ENCODE data around the gene BTBD1.
"Not testable (repeated sequence)": the region's sequence is repeated elsewhere in the genome, so short reads cannot be mapped to it uniquely, and the experiment has no call there.

BTBD1 gene

DNA sequence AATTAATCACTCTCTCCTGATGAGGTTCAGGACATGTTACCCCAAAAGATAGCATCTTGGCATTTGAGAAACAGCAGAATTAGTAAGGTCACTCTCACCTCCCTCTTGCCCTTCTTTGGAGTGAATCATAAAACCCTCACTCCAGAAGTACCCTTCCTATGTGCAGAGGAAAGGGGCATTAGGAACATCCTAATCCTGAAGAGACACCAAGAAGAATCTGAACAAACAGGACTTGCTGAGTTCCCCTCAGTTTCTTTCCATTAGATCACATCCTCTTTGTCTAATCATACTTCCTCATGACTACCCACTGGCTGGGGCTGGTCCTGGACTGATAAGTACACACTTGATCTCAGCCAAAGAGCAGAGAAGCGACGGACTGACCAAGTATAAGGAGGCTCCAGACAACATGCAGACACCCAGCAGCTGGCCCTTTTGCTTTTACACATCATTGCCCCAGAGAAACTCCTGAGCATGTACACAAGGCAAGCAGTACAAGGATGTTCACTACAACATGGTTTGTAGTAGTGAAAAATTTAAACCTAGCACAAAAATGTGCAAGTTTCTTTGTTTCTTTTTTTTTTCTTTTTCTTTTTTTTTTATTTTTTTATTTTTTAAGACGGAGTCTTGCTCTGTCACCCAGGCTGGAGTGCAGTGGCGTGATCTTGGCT lies 25.4 kb upstream of the BTBD1 start:
- DNase-seq (ENCODE audit: low spot score), result peak; percentile 50

GRCh38 chr15:83091965-83092308 lies 24.9 kb upstream of the BTBD1 start:
- not testable (repeated sequence) for DNase-seq (ENCODE audit: low spot score)

- DNase-seq (ENCODE audit: low spot score), result no peak
These were observed 23.4 kb upstream of the BTBD1 start for GRCh38 chr15:83090465-83090864.

- DNase-seq (ENCODE audit: low spot score), result no peak
These were observed 21.8 kb upstream of the BTBD1 start for GRCh38 chr15:83088876-83089275.

GRCh38 chr15:83087576-83087975 lies 20.5 kb upstream of the BTBD1 start:
- DNase-seq (ENCODE audit: low spot score), result no peak

GRCh38 chr15:83085864-83086552 lies 19.0 kb upstream of the BTBD1 start:
- not testable (repeated sequence) for DNase-seq (ENCODE audit: low spot score)

GRCh38 chr15:83085461-83085860 lies 18.4 kb upstream of the BTBD1 start:
- not testable (repeated sequence) for DNase-seq (ENCODE audit: low spot score)

DNA sequence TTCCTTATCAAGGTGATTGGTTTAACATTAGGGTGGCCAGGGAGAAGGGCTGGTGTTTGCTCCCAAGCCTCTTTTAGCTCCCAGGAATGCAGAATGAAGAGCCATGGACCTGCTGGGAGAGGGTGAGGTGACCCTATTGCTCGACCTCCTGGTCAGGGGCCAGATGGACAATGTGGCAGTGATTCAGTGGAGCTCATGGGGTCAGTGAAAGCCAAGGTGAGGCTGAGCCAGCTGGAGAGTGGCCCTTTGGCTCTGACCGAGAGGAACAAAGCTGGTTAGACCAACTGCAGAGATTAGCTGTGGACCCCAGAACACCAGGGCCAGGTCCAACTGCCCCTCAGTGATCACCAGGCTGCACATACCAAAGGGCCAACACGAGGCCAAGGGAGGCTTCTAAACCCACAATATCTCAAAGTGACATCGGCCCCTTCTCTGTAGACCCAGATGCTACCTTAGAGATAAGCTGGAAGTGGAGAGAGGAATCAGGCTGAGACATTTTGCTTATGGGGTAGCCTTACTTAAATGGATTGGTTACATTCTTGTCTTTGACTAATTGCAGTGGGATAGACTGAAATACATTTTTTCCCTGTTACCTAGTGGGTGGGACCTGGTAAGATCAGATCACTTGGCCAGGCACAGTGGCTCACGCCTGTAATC lies 15.8 kb upstream of the BTBD1 start:
- DNase-seq (ENCODE audit: low spot score), result no peak

DNA sequence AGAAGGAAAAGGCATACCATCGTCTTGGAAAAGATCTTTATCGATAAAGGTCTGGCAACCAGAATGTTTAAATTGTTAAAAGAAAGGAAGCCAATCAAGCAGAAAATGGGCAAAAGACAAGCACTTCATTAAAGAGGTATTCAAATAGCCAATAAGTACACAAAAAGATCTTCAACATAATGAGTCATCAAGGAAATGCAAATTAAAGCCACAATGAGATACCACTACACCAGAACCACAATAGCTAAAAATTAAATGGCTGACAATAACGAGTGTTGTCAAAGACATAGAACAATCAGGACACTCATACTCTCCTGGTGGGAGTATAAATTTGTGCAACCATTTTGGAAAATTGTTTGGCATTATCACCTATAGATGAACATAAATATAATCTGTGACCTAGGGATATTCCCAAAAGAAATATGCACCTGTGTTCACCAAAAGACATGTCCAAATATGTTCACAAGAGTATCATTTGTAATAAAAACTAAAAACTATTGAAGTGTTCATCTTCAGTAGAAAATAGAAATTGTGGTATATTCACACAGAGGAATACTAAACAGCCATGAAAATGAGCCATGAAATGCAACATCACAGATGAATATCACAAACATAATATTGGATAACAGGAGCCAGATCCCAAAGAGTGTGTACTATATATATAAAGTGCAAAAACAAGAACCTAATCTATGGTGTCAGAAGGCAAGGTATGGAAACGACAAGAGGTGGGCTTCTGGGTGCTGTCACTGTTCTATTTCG lies 14.4 kb upstream of the BTBD1 start:
- DNase-seq (ENCODE audit: low spot score), result no peak

DNA sequence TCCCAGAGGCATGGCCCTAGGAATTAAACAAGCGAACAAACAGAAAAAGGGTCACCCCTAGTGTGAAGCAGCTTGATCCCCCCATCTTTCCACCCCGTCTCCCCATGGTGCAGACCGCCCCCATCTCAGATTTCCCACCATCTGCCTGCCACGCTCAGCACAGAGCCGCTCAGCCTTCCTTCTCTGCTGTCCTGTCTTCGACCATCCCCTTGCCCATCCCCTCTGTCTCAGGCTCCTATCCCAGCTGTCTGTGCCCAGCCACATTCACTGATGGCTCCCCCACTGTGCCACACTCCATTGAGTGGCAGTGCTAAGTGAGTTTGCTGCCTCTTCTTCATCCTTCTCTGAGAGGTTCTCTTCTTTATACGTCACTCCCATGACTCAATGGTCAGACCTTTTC lies 11.7 kb upstream of the BTBD1 start:
- no peak for DNase-seq (ENCODE audit: low spot score)

DNA sequence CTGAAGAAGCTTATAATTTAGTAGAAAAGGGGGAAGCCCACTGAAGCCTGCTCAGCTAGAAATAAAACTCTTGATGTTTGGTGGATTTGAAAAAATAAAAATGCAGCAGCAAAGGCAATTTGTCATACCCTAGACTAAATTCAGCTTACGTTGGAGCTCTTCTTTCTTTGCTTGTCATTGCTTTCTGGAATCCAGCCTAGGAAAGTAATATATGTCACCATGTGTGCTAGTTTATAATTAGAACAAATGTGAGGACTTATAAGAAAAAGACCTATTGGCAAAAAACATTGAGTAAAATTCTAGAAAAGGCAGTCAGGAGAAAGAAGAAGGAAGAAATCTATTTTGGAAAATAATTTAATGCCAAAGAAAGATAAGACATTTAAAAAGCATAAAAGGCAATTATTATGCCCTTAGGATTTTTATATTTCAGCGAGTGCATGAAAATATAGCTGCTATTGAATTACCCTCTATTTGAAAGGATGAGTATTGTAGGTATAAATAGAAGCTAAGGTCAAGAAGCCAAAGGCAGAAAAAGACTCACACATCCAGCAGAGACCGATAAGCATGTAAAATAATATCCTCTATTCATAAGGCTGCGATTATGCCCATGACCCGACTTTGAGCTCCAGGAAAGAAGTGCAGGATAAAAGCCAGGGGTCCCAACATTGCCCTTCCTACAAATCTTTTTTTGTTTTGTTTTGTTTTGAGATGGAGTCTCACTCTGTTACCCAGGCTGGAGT lies 10.6 kb upstream of the BTBD1 start:
- DNase-seq (ENCODE audit: low spot score), result no peak

DNA sequence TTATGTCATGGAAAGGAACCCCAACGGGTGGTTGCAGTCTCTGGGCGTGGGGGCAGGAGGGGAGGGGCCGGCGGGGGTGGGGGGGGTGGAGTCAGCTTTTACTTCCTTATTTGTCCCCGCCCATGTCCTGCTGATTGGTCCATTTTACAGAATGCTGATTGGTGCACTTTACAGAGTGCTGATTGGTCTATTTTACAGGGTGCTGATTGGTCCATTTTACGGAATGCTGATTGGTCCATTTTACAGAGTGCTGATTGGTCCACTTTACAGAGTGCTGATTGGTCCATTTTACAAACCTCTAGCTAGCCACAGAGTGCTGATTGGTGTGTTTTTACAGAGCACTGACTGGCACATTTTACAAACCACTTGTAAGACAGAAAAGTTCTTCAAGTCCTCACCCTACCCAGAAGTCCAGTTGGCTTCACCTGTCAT lies 2.2 kb upstream of the BTBD1 start:
- DNase-seq (ENCODE audit: low spot score), result not testable (repeated sequence)

- DNase-seq (ENCODE audit: low spot score), result no peak
These were observed 1.0 kb upstream of the BTBD1 start for GRCh38 chr15:83068054-83068453.

DNA sequence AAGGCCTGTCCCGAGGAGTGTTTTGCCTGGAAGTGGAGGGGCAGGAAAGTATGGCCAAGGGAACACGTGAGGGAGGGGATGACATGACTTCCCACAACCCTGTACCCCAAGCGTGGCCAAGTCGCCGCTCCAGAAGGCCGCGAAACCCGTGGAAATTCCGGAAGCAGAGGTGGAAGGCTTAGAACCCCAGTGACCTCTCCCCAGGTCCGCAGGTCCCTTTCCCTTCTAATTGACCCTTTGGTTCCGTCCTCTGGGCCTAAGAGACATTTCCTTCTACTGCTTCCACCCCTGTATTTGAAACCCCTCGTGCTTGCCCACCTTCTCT lies 548 bp upstream of the BTBD1 start:
- DNase-seq (ENCODE audit: low spot score), result no peak

- no peak for DNase-seq (ENCODE audit: low spot score)
These were observed 868 bp downstream of the BTBD1 start for GRCh38 chr15:83066034-83066733.

- DNase-seq (ENCODE audit: low spot score), result no peak
These were observed 1.6 kb downstream of the BTBD1 start for GRCh38 chr15:83065431-83065830.

GRCh38 chr15:83064859-83065258 lies 2.2 kb downstream of the BTBD1 start:
- no peak for DNase-seq (ENCODE audit: low spot score)

GRCh38 chr15:83063551-83063950 lies 3.5 kb downstream of the BTBD1 start:
- no peak for DNase-seq (ENCODE audit: low spot score)

- DNase-seq (ENCODE audit: low spot score), result no peak
These were observed 4.3 kb downstream of the BTBD1 start for GRCh38 chr15:83062768-83063180.

DNA sequence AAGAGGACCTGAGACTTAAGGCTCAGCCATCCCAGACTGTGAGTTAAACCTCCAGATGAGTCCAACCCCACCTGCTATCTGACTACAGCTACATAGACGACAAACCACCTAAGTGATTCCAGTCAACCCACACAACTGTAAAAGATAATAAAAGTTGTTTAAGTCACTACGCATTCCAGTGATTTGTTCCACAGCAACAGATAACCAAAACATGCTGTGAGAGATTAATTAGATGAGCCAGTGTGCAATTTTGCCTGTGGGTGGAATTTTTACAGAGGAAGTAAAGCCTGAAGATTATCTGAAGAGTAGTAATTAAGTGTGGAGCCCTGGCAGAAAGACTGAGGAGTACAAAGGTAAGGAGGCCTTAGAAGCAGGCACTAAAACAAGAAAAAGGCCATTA lies 5.4 kb downstream of the BTBD1 start:
- no peak for DNase-seq (ENCODE audit: low spot score)

DNA sequence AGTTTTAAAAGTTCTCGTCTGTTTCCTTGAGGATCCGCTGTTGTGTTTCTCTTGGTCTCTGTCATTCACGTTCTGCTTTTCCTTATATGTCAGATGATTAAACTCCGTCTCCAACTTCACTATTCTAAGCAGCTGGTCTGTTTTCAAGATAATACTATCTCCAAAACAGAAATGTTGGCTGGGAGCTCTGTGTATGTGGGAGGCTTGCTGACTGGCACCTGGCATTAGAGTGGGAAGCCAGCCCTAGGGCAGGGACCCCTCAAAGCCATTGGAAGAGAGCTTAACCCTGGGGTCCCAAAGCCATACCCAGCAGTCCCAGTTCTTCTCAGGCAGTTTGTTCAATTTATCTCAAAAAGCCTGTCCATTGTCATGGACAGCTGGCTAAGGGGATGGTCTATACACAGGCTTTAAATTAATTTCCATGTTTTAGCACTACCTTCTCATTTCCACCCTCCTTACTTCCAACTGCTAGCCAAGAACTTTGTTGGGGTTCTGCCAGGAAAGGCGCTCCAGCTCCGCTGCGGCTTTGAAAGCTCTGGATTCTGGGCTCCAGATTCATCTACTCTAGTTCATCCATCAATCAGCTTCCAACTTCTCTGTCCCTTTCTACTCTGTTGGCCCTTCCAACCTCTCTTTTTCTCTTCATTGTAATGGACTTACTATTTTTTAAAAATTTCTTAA lies 9.2 kb downstream of the BTBD1 start:
- DNase-seq (ENCODE audit: low spot score), result no peak
